ENCODE measurements around the gene MBL2.

Gene MBL2

DNA sequence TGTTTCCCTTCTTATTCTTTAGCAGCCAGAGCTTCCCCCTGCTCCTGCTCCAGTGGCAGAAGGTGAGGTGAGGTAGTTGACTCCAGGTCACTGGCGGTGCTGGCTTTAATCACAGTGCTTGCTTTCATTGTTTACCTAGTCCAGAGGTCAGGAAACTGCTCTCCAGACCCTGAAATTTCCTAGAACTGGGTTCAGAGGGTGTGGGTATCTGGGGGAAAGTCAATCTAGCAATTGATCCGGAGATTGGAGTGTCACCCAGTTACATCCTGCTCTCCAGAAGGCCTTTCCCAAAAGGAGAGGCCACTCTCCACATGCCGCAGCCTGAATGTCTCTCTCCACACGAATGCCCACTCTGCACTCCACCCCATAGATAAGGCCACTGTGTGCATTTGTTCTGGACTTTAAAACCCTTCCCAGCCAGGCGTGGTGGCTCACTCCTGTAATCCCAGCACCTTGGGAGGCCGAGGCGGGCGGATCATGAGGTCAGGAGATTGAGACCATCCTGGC is 2.1 kb upstream of the MBL2 start:
- Histone ChIP-seq H3K9me3 (ENCODE audit: control insufficient read depth, insufficient read depth, low read length) (no peaks in the 10 kb centered on the region), H3K4me3 (ENCODE audit: low read length) (no peak overlapping the region), H3K4me1 (ENCODE audit: control insufficient read depth, low read length) (no peaks in the 10 kb centered on the region), H4K20me1 (ENCODE audit: control insufficient read depth, insufficient read depth, low read depth, low read length) (no peaks in the 10 kb centered on the region), H3F3A (ENCODE audit: control insufficient read depth, insufficient read depth) (no peaks in the 10 kb centered on the region), H3K9me2 (replicated peaks; ENCODE audit: control insufficient read depth, low read length) (no peaks in the 10 kb centered on the region), H3K36me3 (ENCODE audit: control insufficient read depth, low read length) (no peaks in the 10 kb centered on the region), H3K4me2 (ENCODE audit: low read length) (no peak overlapping the region), H3K27ac (ENCODE audit: low read depth, low read length) (no peak overlapping the region), H3K27me3 (ENCODE audit: control insufficient read depth, low read length) (no peaks in the 10 kb centered on the region), H3K79me2 (ENCODE audit: control insufficient read depth, low read length) (no peaks in the 10 kb centered on the region)
- TF ChIP-seq, protein P1, sequence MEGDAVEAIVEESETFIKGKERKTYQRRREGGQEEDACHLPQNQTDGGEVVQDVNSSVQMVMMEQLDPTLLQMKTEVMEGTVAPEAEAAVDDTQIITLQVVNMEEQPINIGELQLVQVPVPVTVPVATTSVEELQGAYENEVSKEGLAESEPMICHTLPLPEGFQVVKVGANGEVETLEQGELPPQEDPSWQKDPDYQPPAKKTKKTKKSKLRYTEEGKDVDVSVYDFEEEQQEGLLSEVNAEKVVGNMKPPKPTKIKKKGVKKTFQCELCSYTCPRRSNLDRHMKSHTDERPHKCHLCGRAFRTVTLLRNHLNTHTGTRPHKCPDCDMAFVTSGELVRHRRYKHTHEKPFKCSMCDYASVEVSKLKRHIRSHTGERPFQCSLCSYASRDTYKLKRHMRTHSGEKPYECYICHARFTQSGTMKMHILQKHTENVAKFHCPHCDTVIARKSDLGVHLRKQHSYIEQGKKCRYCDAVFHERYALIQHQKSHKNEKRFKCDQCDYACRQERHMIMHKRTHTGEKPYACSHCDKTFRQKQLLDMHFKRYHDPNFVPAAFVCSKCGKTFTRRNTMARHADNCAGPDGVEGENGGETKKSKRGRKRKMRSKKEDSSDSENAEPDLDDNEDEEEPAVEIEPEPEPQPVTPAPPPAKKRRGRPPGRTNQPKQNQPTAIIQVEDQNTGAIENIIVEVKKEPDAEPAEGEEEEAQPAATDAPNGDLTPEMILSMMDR (IDR thresholded peaks at IDR 0.05; ENCODE audit: low read depth, low read length, poor library complexity, severe bottlenecking), result no peak
- no peak for TF ChIP-seq EZH2phosphoT487 (IDR thresholded peaks at IDR 0.05; ENCODE audit: borderline replicate concordance, low read length)

- H3K36me3 ChIP-seq (ENCODE audit: control insufficient read depth, low read length), result no peaks in the 10 kb centered on the region
- no peak overlapping the region for H3K4me2 ChIP-seq (ENCODE audit: low read length)
- no peaks in the 10 kb centered on the region for H3K79me2 ChIP-seq (ENCODE audit: control insufficient read depth, low read length)
- H3K9me3 ChIP-seq (ENCODE audit: control insufficient read depth, insufficient read depth, low read length), result no peaks in the 10 kb centered on the region
- no peak overlapping the region for H3K4me3 ChIP-seq (ENCODE audit: low read length)
- H3F3A ChIP-seq (ENCODE audit: control insufficient read depth, insufficient read depth), result no peaks in the 10 kb centered on the region
- no peaks in the 10 kb centered on the region for H3K9me2 ChIP-seq (replicated peaks; ENCODE audit: control insufficient read depth, low read length)
- H3K4me1 ChIP-seq (ENCODE audit: control insufficient read depth, low read length), result no peaks in the 10 kb centered on the region
- no peak for TF ChIP-seq EZH2phosphoT487 (IDR thresholded peaks at IDR 0.05; ENCODE audit: borderline replicate concordance, low read length)
- TF ChIP-seq, protein P1 (IDR thresholded peaks at IDR 0.05; ENCODE audit: low read depth, low read length, poor library complexity, severe bottlenecking), result no peak
- no peak overlapping the region for H3K27ac ChIP-seq (ENCODE audit: low read depth, low read length)
- no peaks in the 10 kb centered on the region for H3K27me3 ChIP-seq (ENCODE audit: control insufficient read depth, low read length)
- H4K20me1 ChIP-seq (ENCODE audit: control insufficient read depth, insufficient read depth, low read depth, low read length), result no peaks in the 10 kb centered on the region
Measured at GRCh38 chr10:52774182-52774581, 1.6 kb upstream of the MBL2 start.

GRCh38 chr10:52771534-52772445 is 794 bp downstream of the MBL2 start:
- H3K4me1 ChIP-seq (ENCODE audit: control insufficient read depth, low read length), result no peaks in the 10 kb centered on the region
- no peaks in the 10 kb centered on the region for H4K20me1 ChIP-seq (ENCODE audit: control insufficient read depth, insufficient read depth, low read depth, low read length)
- no peaks in the 10 kb centered on the region for H3F3A ChIP-seq (ENCODE audit: control insufficient read depth, insufficient read depth)
- no peak overlapping the region for H3K4me3 ChIP-seq (ENCODE audit: low read length)
- no peak overlapping the region for H3K27ac ChIP-seq (ENCODE audit: low read depth, low read length)
- no peaks in the 10 kb centered on the region for H3K9me3 ChIP-seq (ENCODE audit: control insufficient read depth, insufficient read depth, low read length)
- H3K4me2 ChIP-seq (ENCODE audit: low read length), result no peak overlapping the region
- H3K27me3 ChIP-seq (ENCODE audit: control insufficient read depth, low read length), result no peaks in the 10 kb centered on the region
- TF ChIP-seq, protein P1 (IDR thresholded peaks at IDR 0.05; ENCODE audit: low read depth, low read length, poor library complexity, severe bottlenecking), result no peak
- no peak for TF ChIP-seq EZH2phosphoT487 (IDR thresholded peaks at IDR 0.05; ENCODE audit: borderline replicate concordance, low read length)
- no peaks in the 10 kb centered on the region for H3K79me2 ChIP-seq (ENCODE audit: control insufficient read depth, low read length)
- H3K36me3 ChIP-seq (ENCODE audit: control insufficient read depth, low read length), result no peaks in the 10 kb centered on the region
- no peaks in the 10 kb centered on the region for H3K9me2 ChIP-seq (replicated peaks; ENCODE audit: control insufficient read depth, low read length)

All from DOHH2 (cell line).